ENCODE data around the gene SKOR2.

The SKOR2 gene

DNA sequence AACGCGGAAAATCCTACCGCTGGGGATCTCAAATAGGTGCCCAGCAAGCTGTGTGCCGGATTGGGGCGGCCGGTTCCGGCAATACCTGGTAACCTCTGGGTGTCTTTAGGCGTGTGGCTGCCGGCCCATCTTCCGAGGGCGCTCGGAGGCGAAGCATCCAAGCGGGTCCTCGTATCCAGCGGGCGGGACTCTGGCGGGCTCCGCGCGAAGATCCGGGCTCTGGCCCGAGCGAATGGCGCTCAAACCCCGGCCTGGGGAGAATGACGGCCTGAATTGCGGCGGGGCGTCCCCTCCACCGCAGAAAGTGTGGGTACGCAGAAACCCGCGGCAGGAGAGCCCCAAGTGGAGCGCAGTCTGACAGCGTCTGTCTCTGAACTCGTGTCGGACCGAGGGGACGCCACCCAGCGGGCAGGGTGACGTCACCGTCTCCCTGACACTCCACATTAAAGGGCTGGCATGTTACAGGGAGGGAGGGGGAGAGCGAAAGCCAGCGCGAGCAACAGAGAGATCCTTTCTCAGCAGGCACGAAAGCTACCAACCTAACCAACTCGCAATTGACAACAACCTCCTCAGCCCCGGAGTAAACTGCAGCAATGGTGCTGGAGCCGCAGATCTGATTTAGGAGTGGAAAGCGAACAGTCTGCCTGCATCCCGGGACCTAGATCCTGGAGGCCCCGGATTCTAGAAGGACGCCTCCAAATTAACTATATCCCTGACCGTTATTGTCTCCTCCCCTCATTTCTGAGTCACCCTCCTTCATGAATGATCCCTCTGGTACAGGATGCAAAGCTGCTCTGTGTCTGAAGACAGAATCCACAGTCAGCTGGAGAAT lies at the start of gene SKOR2:
SKOR2 (minus strand) TSS at position 372 of the 832 bp plus-strand sequence. CDS start 2,477 bp downstream, outside the sequence.
- DNase-seq = peak; percentile 25 to 71

DNA sequence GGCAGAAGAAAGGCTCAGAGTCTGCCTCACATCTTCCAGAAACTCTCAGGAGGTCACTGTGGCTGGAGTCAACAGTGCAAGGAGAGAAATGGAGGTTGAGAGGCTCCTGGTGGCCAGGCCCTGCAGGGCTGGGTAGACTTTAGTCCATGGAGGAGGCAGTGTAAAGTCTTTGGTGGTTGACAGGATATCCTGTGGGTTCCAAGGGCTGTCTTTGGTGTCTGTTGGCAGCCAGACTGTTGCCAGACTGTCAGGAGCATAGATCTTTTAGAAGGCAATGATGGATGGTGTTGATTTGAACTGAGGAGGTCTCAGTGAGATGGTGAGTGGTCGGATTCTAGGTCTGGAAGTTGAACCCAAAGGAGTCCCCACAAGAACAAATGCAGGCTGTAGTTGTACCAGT lies 45.0 kb upstream of the SKOR2 start:
- no peak for DNase-seq

DNA sequence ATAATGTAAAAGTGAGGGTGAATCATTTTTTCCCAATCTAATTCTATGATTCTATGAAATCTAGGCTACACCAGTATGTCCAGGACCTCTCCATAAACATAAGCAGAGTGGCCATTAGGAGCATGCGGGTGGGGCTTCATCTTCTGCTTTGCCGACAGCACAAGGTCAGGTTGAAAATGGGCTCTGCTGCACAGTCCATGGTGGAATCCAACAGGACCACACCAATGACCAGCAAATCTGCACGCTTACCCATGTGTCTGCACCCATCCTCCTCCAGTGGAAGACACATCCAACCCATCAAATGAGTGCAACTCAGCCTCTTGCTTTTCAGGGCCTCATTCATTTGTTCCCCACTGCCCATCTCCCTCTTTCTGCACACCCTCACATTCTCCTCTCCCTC lies 43.3 kb upstream of the SKOR2 start:
- DNase-seq = no peak

GRCh38 chr18:47288741-47289140 lies 37.3 kb upstream of the SKOR2 start:
- no peak for DNase-seq

- DNase-seq = peak in 1 of 2 experiments; percentile 13
These were observed 36.6 kb upstream of the SKOR2 start for GRCh38 chr18:47287911-47288585.

DNA sequence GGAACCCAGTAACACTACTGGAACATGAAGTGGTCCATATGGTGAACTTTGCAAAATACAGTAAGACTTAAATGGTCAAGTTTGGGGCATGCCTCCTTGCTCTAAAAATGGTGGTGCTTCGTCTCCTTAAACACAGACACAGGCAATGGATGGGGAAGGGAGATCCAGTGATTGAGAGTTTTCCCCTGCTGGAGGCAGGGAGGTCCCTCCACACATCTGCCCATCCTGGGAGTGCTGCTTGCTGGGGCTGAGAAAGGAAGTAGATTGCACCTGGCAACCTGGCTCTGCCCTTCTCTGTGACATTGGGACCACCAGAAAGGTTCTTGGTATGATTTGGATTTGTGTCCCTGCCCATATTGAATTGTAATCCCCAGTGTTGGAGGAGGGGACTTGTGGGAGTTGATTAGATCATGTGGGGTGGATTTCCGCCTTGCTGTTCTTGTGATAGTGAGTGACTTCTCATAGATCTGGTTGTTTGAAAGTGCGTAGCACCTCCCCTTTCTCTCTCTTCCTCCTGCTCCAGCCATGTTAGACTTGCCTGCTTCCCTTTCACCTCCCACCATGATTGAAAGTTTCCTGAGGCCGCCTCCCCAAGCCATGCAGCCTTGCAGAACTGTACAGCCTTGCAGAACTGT lies 35.4 kb upstream of the SKOR2 start:
- DNase-seq = no peak

DNA sequence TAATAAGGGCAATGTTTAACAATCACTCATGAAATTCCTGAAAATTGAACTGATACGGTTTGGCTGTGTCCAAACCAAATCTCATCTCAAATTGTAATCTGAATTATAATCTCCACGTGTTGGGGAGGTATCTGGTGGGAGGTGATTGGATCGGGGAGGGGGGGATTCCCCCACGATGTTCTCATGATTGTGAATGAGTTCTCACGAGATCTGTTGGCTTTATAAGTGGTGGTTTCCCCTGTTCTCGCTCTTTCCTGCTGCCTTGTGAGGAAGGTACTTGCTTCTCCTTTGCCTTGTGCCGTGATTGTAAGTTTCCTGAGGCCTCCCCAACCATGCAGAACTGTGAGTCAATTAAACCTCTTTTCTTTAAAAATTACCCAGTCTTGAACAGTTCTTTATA lies 34.0 kb upstream of the SKOR2 start:
- no peak for DNase-seq

- peak in 1 of 2 experiments; percentile 53 for DNase-seq
These were observed 33.4 kb upstream of the SKOR2 start for GRCh38 chr18:47284721-47285395.

GRCh38 chr18:47283476-47283875 lies 32.0 kb upstream of the SKOR2 start:
- DNase-seq = peak in 1 of 2 experiments; percentile 37

GRCh38 chr18:47280121-47280520 lies 28.7 kb upstream of the SKOR2 start:
- peak in 1 of 2 experiments; percentile 1 for DNase-seq

- DNase-seq = no peak
These were observed 23.5 kb upstream of the SKOR2 start for GRCh38 chr18:47274961-47275360.

GRCh38 chr18:47265197-47265596 lies 13.7 kb upstream of the SKOR2 start:
- no peak for DNase-seq

- DNase-seq = no peak
These were observed 12.8 kb upstream of the SKOR2 start for GRCh38 chr18:47264308-47264700.

DNA sequence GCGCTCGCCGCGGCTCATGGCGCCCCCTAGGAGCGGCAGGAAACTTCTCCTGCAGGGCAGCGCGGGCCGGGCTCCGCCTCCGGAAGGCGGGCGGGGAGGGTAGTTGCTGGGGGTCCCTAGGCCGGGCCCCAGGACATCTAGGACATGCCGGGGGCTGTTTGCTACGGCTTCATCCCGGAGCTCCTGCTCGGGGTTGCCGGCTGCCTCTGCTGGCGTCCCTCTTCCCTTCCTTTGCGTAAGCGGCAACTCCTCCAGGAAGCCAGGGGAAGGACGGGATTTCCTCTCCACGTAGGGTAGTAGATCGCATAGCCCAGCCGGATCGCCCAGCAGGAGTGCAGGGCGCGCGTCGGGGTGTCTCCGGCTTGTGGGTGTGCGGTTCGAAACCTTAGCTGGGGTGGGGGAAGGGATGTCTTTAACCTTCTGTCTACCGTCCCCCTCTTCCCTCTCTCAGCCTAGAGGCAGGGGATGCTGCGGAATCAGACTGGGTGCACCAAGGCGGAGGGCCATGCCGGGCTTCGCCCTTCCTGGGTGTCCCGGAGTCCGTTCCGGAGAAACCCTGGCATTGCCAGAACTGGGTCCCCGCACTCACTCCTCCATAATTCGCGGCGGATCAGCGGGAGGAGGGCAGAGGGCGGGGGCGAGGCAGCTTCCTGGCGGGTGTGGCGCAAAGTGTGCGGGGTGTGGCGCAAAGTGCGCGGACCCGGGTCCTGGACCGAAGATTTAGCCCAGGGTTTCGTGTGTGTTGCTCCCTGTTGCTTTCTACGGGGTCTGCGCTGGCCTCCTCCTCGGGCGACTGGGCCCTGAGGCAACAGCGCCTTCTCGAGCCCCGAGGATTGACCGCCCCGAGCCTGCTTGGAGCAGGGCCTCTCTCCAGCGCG lies 12.2 kb upstream of the SKOR2 start:
- DNase-seq = peak in 1 of 2 experiments; percentile 42

DNA sequence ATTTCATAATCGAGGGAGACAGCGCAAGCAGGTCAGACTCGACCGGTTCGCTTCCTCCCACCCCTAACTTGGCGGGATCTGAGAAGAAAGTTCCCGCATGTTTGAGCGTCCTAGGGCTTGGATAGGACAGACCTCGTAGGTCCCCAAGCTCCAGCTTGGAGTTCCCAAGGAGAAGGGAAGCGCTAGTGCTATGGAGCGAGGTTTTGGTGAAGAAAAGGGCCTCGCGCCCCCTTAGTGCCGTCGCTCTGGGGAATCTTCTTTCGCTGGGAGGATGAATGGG lies 11.6 kb upstream of the SKOR2 start:
- DNase-seq = peak in 1 of 2 experiments; percentile 51

- DNase-seq = no peak
These were observed 11.1 kb upstream of the SKOR2 start for GRCh38 chr18:47262301-47263149.

GRCh38 chr18:47261902-47262300 lies 10.4 kb upstream of the SKOR2 start:
- no peak for DNase-seq

DNA sequence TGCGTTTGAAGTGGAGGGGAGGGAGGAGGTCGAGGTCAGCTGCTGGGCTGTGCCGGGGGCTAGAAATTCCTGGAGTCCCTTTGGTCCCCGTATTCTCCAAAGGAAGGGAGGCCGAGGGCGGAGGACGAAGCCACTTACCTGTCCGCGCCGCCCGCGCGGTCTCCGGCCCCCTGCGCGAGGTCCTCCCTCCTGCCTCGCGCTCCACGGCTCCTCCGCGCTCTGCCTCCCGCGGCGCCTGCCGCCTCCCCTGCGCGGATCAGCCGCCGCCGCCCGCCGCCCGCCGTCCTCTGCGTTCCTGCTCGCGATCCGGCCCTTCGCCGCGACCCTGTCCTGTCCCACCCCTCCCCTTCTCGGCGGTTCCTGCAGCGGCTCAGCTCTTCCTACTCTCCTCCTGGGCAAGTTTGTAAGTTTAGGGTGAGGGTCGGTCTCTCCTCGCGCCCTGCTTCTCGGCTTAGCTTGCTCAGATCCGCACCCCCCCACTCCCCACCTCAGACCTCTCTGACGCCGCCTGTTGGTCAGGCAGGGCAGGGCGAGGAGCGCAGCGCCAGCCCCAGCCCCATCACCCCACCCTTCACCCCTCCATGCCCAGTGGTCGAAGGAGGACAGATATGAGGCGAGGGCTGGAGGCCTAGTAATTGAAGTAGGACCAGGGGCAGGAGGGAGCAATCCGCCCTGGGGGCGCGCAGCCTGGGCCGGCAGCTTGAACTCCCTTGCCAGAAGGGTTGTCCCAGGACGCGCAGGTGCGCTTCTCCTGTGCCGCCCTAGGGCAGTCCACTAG lies 9.7 kb upstream of the SKOR2 start:
- peak in 1 of 2 experiments; percentile 49 for DNase-seq

DNA sequence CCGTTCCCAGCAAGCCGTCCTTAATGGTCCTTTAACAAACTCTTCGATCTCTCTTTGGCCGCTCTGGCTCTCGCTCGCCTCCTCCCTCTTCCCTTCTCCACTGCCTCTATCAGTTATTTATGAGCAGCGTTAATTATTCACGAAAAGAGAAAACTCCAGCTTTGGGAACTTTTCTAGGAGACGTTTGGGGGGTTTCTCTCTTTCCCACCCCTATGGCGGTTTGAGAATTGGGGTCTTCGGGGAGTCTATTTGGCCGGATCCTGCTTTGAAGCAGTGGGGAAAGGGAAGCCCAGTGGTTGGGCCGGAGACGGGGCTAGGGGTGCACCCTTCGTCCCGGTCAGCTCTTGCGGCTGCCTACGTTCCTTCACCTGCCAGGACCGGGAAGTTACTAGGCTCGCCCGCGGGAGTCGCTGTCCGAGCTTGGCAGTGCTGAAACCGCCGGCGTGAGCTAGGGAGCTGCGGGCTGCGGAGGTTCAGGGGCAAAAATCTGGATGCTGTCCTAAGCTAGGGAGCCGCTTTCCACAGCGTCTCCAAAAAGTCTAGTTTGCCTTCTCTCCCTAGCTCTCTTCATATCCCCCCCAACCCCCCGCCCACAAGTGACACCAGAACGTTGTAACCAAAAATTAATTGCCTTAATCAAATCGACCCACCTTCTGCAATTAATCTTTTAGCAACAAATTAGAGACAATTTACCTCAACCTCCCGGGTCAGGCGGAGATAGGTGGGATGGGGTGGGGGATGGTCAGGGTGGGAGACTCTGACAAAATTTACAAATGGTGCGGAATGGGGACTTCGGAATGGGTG lies 8.9 kb upstream of the SKOR2 start:
- DNase-seq = peak; percentile 25 to 64

Measured in NCI-H524 (cell line).